Smooth muscle cell of bladder (primary cell): ENCODE measurements around the gene CLEC9A. TPM values are rescaled to one million over a fixed set of nuclear protein-coding genes. Genes with fewer than 3 reads are reported as not detected.

ENCODE experiments used
- total RNA-seq: library from RNA; depleted of rRNA; stranded (reverse); fragments of >200 nt; gene quantifications from 2 replicates; pipeline ENCODE4 v1.2.3, GENCODE V29; 2014

The CLEC9A gene
- total RNA-seq = not detected in 2 replicates

DNA sequence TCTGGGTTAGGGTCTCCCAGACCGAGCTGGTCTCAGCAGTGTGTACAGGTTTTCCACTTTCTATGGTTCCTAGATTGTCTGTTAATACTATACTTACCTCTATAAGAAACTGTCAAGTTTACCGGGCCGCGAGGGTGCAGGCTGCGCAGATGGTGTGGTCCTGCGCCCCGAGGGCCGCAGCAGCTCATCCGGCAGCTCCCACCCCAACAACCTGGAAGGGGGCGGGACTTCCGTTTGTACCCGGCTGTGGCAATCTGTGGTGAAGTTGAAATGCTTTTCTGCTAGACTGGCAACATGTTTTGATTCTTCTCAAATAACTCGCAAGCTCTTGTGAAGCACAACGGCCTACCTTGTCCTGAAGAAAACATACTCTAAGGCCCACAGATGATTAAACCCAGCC, at the start of gene CLEC9A:
Gene CLEC9A, plus strand, starts transcription at position 237 of the 400 bp plus-strand sequence. CDS start 22,006 bp downstream, outside the sequence.

GRCh38 chr12:9999016-9999415, 31.5 kb upstream of the CLEC9A start, which contains the start of gene CLEC1B:
TSS of gene CLEC1B (minus strand) at chr12:9999121. CDS start at chr12:9999100, 21 bp downstream.

GRCh38 chr12:10098791-10099190, 68.3 kb downstream of the CLEC9A start, which contains the start of gene CLEC1A:
TSS of gene CLEC1A (minus strand) at chr12:10098985. CDS start at chr12:10098922, 63 bp downstream.

Other genes starting within 250 kb of the CLEC9A start
- 0.18 and 0.43 TPM in 2 replicates for gene KLRF1, start 203.2 kb upstream of the CLEC9A start, total RNA-seq
- 22.3 and 25.7 TPM in 2 replicates for gene CLEC2B, start 161.3 kb upstream of the CLEC9A start, total RNA-seq
- gene KLRF2, start 149.2 kb upstream of the CLEC9A start, total RNA-seq = not detected in 2 replicates
- not detected in 2 replicates for gene CLEC2A, start 98.3 kb upstream of the CLEC9A start, total RNA-seq
- not detected in 2 replicates for gene CLEC12A, start 59.3 kb upstream of the CLEC9A start, total RNA-seq
- gene CLEC1B, start 31.6 kb upstream of the CLEC9A start, total RNA-seq = not detected in 2 replicates
- gene CLEC12B, start 20.1 kb upstream of the CLEC9A start, total RNA-seq = not detected in 2 replicates
- gene CLEC1A, start 68.3 kb downstream of the CLEC9A start, total RNA-seq = 0.09 TPM in 1 of 2 replicates, not detected in the other
- gene CLEC7A, start 99.5 kb downstream of the CLEC9A start, total RNA-seq = 0.14 TPM in 1 of 2 replicates, not detected in the other
- gene OLR1, start 141.4 kb downstream of the CLEC9A start, total RNA-seq = 0.92 and 3.1 TPM in 2 replicates
- 0.09 and 0.14 TPM in 2 replicates for gene TMEM52B, start 148.3 kb downstream of the CLEC9A start, total RNA-seq
- gene GABARAPL1, start 182.2 kb downstream of the CLEC9A start, total RNA-seq = 71.4 and 77.6 TPM in 2 replicates